Renal pelvis (tissue), 4 donors: ENCODE data around the gene TMEM106A. TPM values are rescaled to one million over a fixed set of nuclear protein-coding genes. Genes with fewer than 3 reads are reported as not detected.
"Not testable (repeated sequence)": the region's sequence is repeated elsewhere in the genome, so short reads cannot be mapped to it uniquely, and the experiment has no call there.

ENCODE experiments used
- DNase-seq: peaks from one replicate; pipeline ENCODE4 v3.0.0-alpha.2; 2013
- polyA plus RNA-seq, 3 donors: library from polyadenylated mRNA; unstranded; fragments of 120-200 nt; gene quantifications; one replicate each; pipeline ENCODE4 v1.2.1, GENCODE V29; 2013; ENCODE audit not compliant: insufficient read length in 3 of 3

Gene TMEM106A
- polyA plus RNA-seq, 3 donors: 14.1 to 28.5 (median 27.5) TPM

DNA sequence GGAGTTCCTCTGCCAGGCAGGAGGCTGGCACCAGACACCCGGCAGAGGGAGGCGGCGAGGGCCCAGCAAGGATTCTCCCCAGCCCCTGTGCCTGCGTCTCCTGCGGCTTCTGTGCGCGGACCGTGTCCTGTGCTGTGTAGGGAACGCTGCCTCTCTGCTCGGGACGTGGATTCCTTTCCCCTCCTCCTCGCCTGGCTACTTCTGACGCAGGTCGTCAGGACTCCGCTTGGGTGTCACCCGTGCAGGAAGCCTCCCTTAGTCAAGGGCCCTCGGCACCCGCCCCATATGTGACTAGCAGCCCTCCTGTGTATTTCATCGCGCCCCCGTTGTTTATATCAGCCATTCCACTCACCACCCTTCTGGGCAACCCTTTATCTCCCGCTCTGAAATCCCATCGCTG lies 34.8 kb downstream of the TMEM106A start:
- DNase-seq: not testable (repeated sequence)

Other genes with a start within 250 kb of the TMEM106A start
- gene AARSD1, start 247.4 kb upstream of the TMEM106A start, polyA plus RNA-seq: 10 to 100 TPM; 54.0 to 79.0 (median 77.8) TPM
- gene PTGES3L, start 231.8 kb upstream of the TMEM106A start, polyA plus RNA-seq: 1 to 10 TPM; 1.1 to 2.6 (median 2.3) TPM
- gene RUNDC1, start 231.3 kb upstream of the TMEM106A start, polyA plus RNA-seq: 10 to 100 TPM; 15.4 to 19.1 (median 16.2) TPM
- 1,000 to 10,000 TPM; 1,225 to 1,560 (median 1,448) TPM for gene RPL27, start 213.5 kb upstream of the TMEM106A start, polyA plus RNA-seq
- gene IFI35, start 205.1 kb upstream of the TMEM106A start, polyA plus RNA-seq: 10 to 100 TPM; 10.3 to 13.4 (median 11.2) TPM
- gene VAT1, start 189.5 kb upstream of the TMEM106A start, polyA plus RNA-seq: 100 to 1,000 TPM; 126 to 138 (median 131) TPM
- gene RND2, start 186.6 kb upstream of the TMEM106A start, polyA plus RNA-seq: 1 to 10 TPM; 3.7 to 4.2 (median 3.9) TPM
- gene BRCA1, start 86.5 kb upstream of the TMEM106A start, polyA plus RNA-seq: 10 to 100 TPM; 13.9 to 19.5 (median 17.1) TPM
- gene NBR1, start 40.7 kb upstream of the TMEM106A start, polyA plus RNA-seq: 100 to 1,000 TPM; 109 to 118 (median 110) TPM
- gene CCDC200, start 16.7 kb downstream of the TMEM106A start, polyA plus RNA-seq: 10 to 100 TPM in 2 of 3 donors, 1 to 10 TPM in 1; 7.4 to 40.9 (median 37.2) TPM
- not detected for gene RNU2-1, start 22.1 kb downstream of the TMEM106A start, polyA plus RNA-seq
- 10 to 100 TPM in 1 of 3 donors, 1 to 10 TPM in 2; 8.4 to 10.7 (median 9.7) TPM for gene ARL4D, start 187.1 kb downstream of the TMEM106A start, polyA plus RNA-seq